CD4-positive, alpha-beta memory T cell (primary cell): Measurements from ENCODE around the gene CACNG1. TPM values are rescaled to one million over a fixed set of nuclear protein-coding genes. Genes with fewer than 3 reads are reported as not detected.

Source experiments
- polyA plus RNA-seq, 2 donors: library from polyadenylated mRNA; unstranded; fragments of 300-500 nt; fragmentation: Illumina TruSeq; gene quantifications; one replicate each; pipeline ENCODE4 v1.2.3, GENCODE V29; 2021
- total RNA-seq, 2 experiments: library from RNA; stranded (reverse); gene quantifications; one replicate each; pipeline ENCODE4 v1.2.3, GENCODE V29; 2021

CACNG1 gene
- total and polyA plus RNA-seq, 4 experiments from 2014 or later, result not detected

Other genes starting within 250 kb of the CACNG1 start
- not detected for gene CACNG5, start 209.4 kb upstream of the CACNG1 start, total RNA-seq
- not detected for gene CACNG5, start 209.4 kb upstream of the CACNG1 start, polyA plus RNA-seq
- gene CACNG4, start 79.8 kb upstream of the CACNG1 start, total RNA-seq, result not detected
- gene CACNG4, start 79.8 kb upstream of the CACNG1 start, polyA plus RNA-seq, result not detected
- 100 to 1,000 TPM; 100 to 104 TPM for gene HELZ, start 200.6 kb downstream of the CACNG1 start, total RNA-seq
- 10 to 100 TPM; 32.0 to 72.3 TPM for gene HELZ, start 200.6 kb downstream of the CACNG1 start, polyA plus RNA-seq